ENCODE data around the gene MED28.
"Not testable (repeated sequence)": the region's sequence is repeated elsewhere in the genome, so short reads cannot be mapped to it uniquely, and the experiment has no call there.

Gene MED28

GRCh38 chr4:17614416-17615299 lies at the start of gene MED28:
Gene MED28 (plus strand): TSS chr4:17614641. CDS start chr4:17614655, 14 bp downstream.
- DNase-seq (ENCODE audit: low read depth): peak; percentile 94

- DNase-seq (ENCODE audit: low read depth): no peak
Observed at GRCh38 chr4:17565846-17566245, 48.6 kb upstream of the MED28 start.

GRCh38 chr4:17567271-17567670 lies 47.2 kb upstream of the MED28 start:
- DNase-seq (ENCODE audit: low read depth): no peak

GRCh38 chr4:17574206-17574605 lies 40.2 kb upstream of the MED28 start:
- no peak for DNase-seq (ENCODE audit: low read depth)

- DNase-seq (ENCODE audit: low read depth): not testable (repeated sequence)
Observed at GRCh38 chr4:17575177-17575576, 39.3 kb upstream of the MED28 start.

GRCh38 chr4:17576932-17577664 lies 37.3 kb upstream of the MED28 start, which contains the start of gene LAP3:
Gene LAP3 (plus strand): TSS chr4:17577198. CDS start chr4:17577466, 268 bp downstream.
- peak; percentile 99 for DNase-seq (ENCODE audit: low read depth)

GRCh38 chr4:17577665-17578481 lies 36.6 kb upstream of the MED28 start:
- peak; percentile 18 for DNase-seq (ENCODE audit: low read depth)

GRCh38 chr4:17578482-17578891 lies 36.0 kb upstream of the MED28 start:
- no peak for DNase-seq (ENCODE audit: low read depth)

GRCh38 chr4:17580969-17581368 lies 33.5 kb upstream of the MED28 start:
- no peak for DNase-seq (ENCODE audit: low read depth)

- no peak for DNase-seq (ENCODE audit: low read depth)
Observed at GRCh38 chr4:17583276-17583675, 31.2 kb upstream of the MED28 start.

GRCh38 chr4:17583941-17584340 lies 30.5 kb upstream of the MED28 start:
- DNase-seq (ENCODE audit: low read depth): no peak

- no peak for DNase-seq (ENCODE audit: low read depth)
Observed at GRCh38 chr4:17584521-17585213, 29.8 kb upstream of the MED28 start.

- DNase-seq (ENCODE audit: low read depth): no peak
Observed at GRCh38 chr4:17587094-17587822, 27.2 kb upstream of the MED28 start.

- DNase-seq (ENCODE audit: low read depth): no peak
Observed at GRCh38 chr4:17589355-17589754, 25.1 kb upstream of the MED28 start.

- DNase-seq (ENCODE audit: low read depth): no peak
Observed at GRCh38 chr4:17595471-17596005, 18.9 kb upstream of the MED28 start.

- DNase-seq (ENCODE audit: low read depth): no peak
Observed at GRCh38 chr4:17597517-17597916, 16.9 kb upstream of the MED28 start.

- DNase-seq (ENCODE audit: low read depth): no peak
Observed at GRCh38 chr4:17599826-17600225, 14.6 kb upstream of the MED28 start.

GRCh38 chr4:17605236-17605635 lies 9.2 kb upstream of the MED28 start:
- no peak for DNase-seq (ENCODE audit: low read depth)

GRCh38 chr4:17613761-17614415 lies 553 bp upstream of the MED28 start:
- peak; percentile 1 for DNase-seq (ENCODE audit: low read depth)

GRCh38 chr4:17616283-17616682 lies 1.8 kb downstream of the MED28 start:
- DNase-seq (ENCODE audit: low read depth): no peak
